CD4-positive, alpha-beta T cell (primary cell): Measurements from ENCODE around the gene MTM1. TPM values are rescaled to one million over a fixed set of nuclear protein-coding genes. Genes with fewer than 3 reads are reported as not detected.

Experiments used
- ATAC-seq: fragments of 200-7000 bp; cut with Tn5 transposase; one replicate; pipeline ENCODE4 v1.10.0; 2022; ENCODE audit warnings: mild to moderate bottlenecking; ENCODE audit not compliant: poor library complexity
- CTCF ChIA-PET: fragments of 350-600 bp; sonication (Branson Sonifier 250); formaldehyde crosslinking; loops from one replicate; lab custom pipeline; 2021; ENCODE audit warnings: antibody characterized with exemption, inconsistent platforms; lab: Charles Lee
- POLR2A ChIA-PET: fragments of 350-600 bp; sonication (Branson Sonifier 250); formaldehyde crosslinking; loops from one replicate; lab custom pipeline; 2021; ENCODE audit warnings: antibody characterized with exemption, inconsistent platforms; lab: Charles Lee
- DNase-seq, 14 experiments: peaks; one replicate each; pipeline ENCODE4 v3.0.0-alpha.2; 2013 to 2020; ENCODE audit warnings: mixed read lengths in 2 of 14
- H3K27ac ChIP-seq, 2 donors: one replicate each; pipeline versions ENCODE4 v1.5.1 to v1.7.0; 2013; ENCODE audit warnings: low read length in 2 of 2, low read depth in 1 of 2, mild to moderate bottlenecking in 1 of 2
- H3K27me3 ChIP-seq, 2 experiments: 1 replicate in 1 of 2; 2 replicates in 1 of 2; pipeline versions ENCODE4 v1.6.1 to v1.7.0; 2013; ENCODE audit warnings: low read length in 2 of 2, control low read depth in 1 of 2, mild to moderate bottlenecking in 1 of 2, moderate library complexity in 1 of 2; ENCODE audit not compliant: insufficient read depth in 2 of 2, control insufficient read depth in 1 of 2
- H3K36me3 ChIP-seq: one replicate; pipeline ENCODE4 v1.6.1; 2013; ENCODE audit warnings: low read length, control low read depth; ENCODE audit not compliant: insufficient read depth
- H3K4me1 ChIP-seq: one replicate; pipeline ENCODE4 v1.6.1; 2013; ENCODE audit warnings: low read length, control low read depth; ENCODE audit not compliant: insufficient read depth
- H3K4me3 ChIP-seq: one replicate; pipeline ENCODE4 v1.5.1; 2013; ENCODE audit warnings: mild to moderate bottlenecking, low read length, moderate library complexity
- H3K9me3 ChIP-seq, 2 experiments: 1 replicate in 1 of 2; 2 replicates in 1 of 2; pipeline versions ENCODE4 v1.6.1 to v1.7.0; 2013; ENCODE audit warnings: low read length in 2 of 2, mild to moderate bottlenecking in 2 of 2, control low read depth in 1 of 2, moderate library complexity in 1 of 2; ENCODE audit not compliant: control insufficient read depth in 1 of 2, insufficient read depth in 1 of 2
- H3K27ac Mint-ChIP-seq: one replicate; pipeline ENCODE4 v1.8.0; 2020; ENCODE audit warnings: mixed read lengths
- H3K27me3 Mint-ChIP-seq: one replicate; pipeline ENCODE4 v1.8.0; 2021; ENCODE audit warnings: mixed read lengths
- H3K36me3 Mint-ChIP-seq: one replicate; pipeline ENCODE4 v1.8.0; 2021; ENCODE audit warnings: low read depth, mixed read lengths
- H3K4me1 Mint-ChIP-seq: one replicate; pipeline ENCODE4 v1.8.0; 2021; ENCODE audit warnings: low read depth, mixed read lengths
- H3K4me3 Mint-ChIP-seq: one replicate; pipeline ENCODE4 v1.8.0; 2020; ENCODE audit warnings: mild to moderate bottlenecking, mixed read lengths
- H3K9me3 Mint-ChIP-seq: one replicate; pipeline ENCODE4 v1.8.0; 2020; ENCODE audit warnings: mixed read lengths
- CTCF ChIP-seq: fragments of 200-600 bp; IDR thresholded peaks from one replicate; pipeline ENCODE4 v1.8.0; 2022; ENCODE audit warnings: antibody characterized with exemption, mild to moderate bottlenecking
- intact Hi-C, 2 experiments: fragments of 100-400 bp; cut with DNase I in 1 of 2; cut with micrococcal nuclease in 1 of 2; formaldehyde crosslinking; loops; one replicate each; pipeline versions ENCODE4 v1.15.1 to v1.9.0; 2023 to 2025; cut with DNase I, micrococcal nuclease
- total RNA-seq, 174 experiments: library from RNA in 2 of 174; stranded (reverse) in 2 of 174; gene quantifications; one replicate each; pipeline ENCODE4 v1.2.3 and lab custom pipeline; 2021 to 2026

Gene MTM1
- total RNA-seq, 2 experiments from 2014 or later = 20.6 to 26.9 TPM

- Histone ChIP-seq H3K4me1 (peaks cover 40% of the 10 kb centered on the region), H3K36me3 (no peaks in the 10 kb centered on the region), H3K27me3 (no peaks in the 10 kb centered on the region), H3K27ac (peak overlapping the region in 1 of 2 donors; percentile 13), H3K4me3 (peak overlapping the region; percentile 50), H3K9me3 (no peaks in the 10 kb centered on the region)
- ATAC-seq = no peak
- no peaks in the 10 kb centered on the region for H3K9me3 Mint-ChIP-seq
- H3K27me3 Mint-ChIP-seq = no peaks in the 10 kb centered on the region
- H3K4me3 Mint-ChIP-seq = peak overlapping the region; percentile 83
- peak overlapping the region; percentile 84 for H3K27ac Mint-ChIP-seq
- no peak for TF ChIP-seq CTCF
- H3K36me3 Mint-ChIP-seq = no peaks in the 10 kb centered on the region
- POLR2A ChIA-PET = interaction anchor here (0.8 to 6.5 kb wide), 7 partner anchors 23 to 1008 kb away, joined by 3 to 68 read pairs (median 5); partner anchors contain the start of genes EOLA2, MTM1 and MTMR1
- DNase-seq = peak in 2 of 14 experiments; percentile 38
- CTCF ChIA-PET = interaction anchor here (1.3 kb wide), 1 partner anchor 53 kb away, joined by 3 read pairs; no protein-coding TSS in a partner anchor
- peaks cover 34% of the 10 kb centered on the region for H3K4me1 Mint-ChIP-seq
- intact Hi-C loops = loop anchor here in 1 of 2 experiments (2.0 kb wide), 1 partner anchor 21 kb away; the partner anchor contains the start of gene MTM1
These were observed 20.9 kb upstream of the MTM1 start for GRCh38 chrX:150547375-150548115.

- peaks cover 34% of the 10 kb centered on the region for H3K4me1 Mint-ChIP-seq
- no peaks in the 10 kb centered on the region for H3K27me3 Mint-ChIP-seq
- ATAC-seq (no peak), DNase-seq (no peak)
- no peaks in the 10 kb centered on the region for H3K36me3 ChIP-seq
- intact Hi-C loops = no loop called here
- TF ChIP-seq CTCF = no peak
- H3K36me3 Mint-ChIP-seq = no peaks in the 10 kb centered on the region
- H3K27me3 ChIP-seq = no peaks in the 10 kb centered on the region
- peak overlapping the region; percentile 62 for H3K27ac Mint-ChIP-seq
- CTCF ChIA-PET = interaction anchor here (0.8 kb wide), 1 partner anchor 9 kb away, joined by 5 read pairs; no protein-coding TSS in a partner anchor
- H3K4me3 ChIP-seq = peak overlapping the region; percentile 50
- no peak overlapping the region for H3K27ac ChIP-seq
- H3K9me3 ChIP-seq = no peaks in the 10 kb centered on the region
- no peaks in the 10 kb centered on the region for H3K9me3 Mint-ChIP-seq
- POLR2A ChIA-PET = interaction anchor here (6.5 kb wide), 1 partner anchor 22 kb away, joined by 68 read pairs; the partner anchor contains the start of gene MTM1
- H3K4me3 Mint-ChIP-seq = peak overlapping the region; percentile 83
- peaks cover 40% of the 10 kb centered on the region for H3K4me1 ChIP-seq
These were observed 20.2 kb upstream of the MTM1 start for GRCh38 chrX:150548251-150548650.

- ChIA-PET POLR2A (interaction anchor here (6.5 kb wide), 1 partner anchor 22 kb away, joined by 68 read pairs; the partner anchor contains the start of gene MTM1), CTCF (interaction anchor here (0.8 kb wide), 1 partner anchor 9 kb away, joined by 5 read pairs; no protein-coding TSS in a partner anchor)
- Mint-ChIP-seq H3K36me3 (no peaks in the 10 kb centered on the region), H3K27ac (no peak overlapping the region), H3K9me3 (no peaks in the 10 kb centered on the region), H3K27me3 (no peaks in the 10 kb centered on the region), H3K4me1 (peaks cover 34% of the 10 kb centered on the region), H3K4me3 (no peak overlapping the region)
- H3K27me3 ChIP-seq = no peaks in the 10 kb centered on the region
- no peak for TF ChIP-seq CTCF
- ATAC-seq = no peak
- no peak for DNase-seq
- intact Hi-C loops = no loop called here
- no peaks in the 10 kb centered on the region for H3K36me3 ChIP-seq
- no peak overlapping the region for H3K27ac ChIP-seq
- peaks cover 40% of the 10 kb centered on the region for H3K4me1 ChIP-seq
- no peaks in the 10 kb centered on the region for H3K9me3 ChIP-seq
- no peak overlapping the region for H3K4me3 ChIP-seq
These were observed 19.7 kb upstream of the MTM1 start for GRCh38 chrX:150548684-150549083.
